ENCODE measurements around the gene LAMA3. TPM values are rescaled to one million over a fixed set of nuclear protein-coding genes. Genes with fewer than 3 reads are reported as not detected.

Gene LAMA3
- total RNA-seq, 1 donor from 2014 or later: 3.3 TPM

DNA sequence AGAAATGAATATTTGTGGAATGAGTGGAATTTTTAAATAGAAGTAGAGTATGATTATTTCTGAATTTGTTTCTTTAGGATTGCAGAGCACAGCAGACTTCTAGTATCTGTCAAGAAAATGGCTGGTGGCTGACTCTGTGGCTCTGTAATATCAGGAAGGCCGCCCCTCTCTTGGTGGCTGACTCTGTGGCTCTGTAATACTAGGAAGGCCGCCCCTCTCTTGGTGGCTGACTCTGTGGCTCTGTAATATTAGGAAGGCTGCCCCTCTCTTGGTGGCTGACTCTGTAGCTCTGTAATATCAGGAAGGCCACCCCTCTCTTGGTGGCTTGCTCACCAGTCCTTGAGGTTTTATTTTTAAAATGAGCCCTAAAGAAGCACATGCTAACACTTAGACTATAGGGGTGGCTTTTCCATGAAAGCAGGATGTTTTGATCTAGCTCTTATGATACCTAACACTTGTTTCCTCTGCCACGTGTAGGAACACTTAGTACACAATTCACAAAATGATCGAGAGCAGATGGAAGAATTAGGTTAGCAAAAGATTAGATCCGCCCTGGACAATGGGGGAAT lies 240.2 kb downstream of the LAMA3 start:
- no peak for DNase-seq
- intact Hi-C loops (cut with DNase I): loop anchor here (10.0 kb wide), 1 partner anchor 185 kb away; no protein-coding TSS in a partner anchor
- no peak for ATAC-seq (ENCODE audit: poor library complexity)

DNA sequence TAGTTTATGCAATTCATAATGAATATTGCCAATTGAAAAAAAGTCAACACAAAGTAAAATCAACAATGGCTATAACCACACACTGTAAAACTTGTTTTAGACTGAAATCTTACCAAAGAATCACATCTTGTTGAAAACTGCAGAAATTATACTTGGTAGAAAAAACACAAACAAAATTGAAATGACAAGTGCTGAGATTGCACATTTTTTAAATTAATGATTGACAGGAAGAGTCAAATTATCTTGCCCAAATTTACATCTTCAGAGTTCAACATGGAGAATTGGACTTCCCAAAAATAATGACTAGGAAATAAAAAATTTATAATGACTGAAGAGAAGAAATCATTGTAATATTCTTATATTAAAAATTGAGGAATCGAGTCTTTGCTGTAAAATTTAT lies 240.7 kb downstream of the LAMA3 start:
- intact Hi-C loops (cut with DNase I): no loop called here
- DNase-seq (no peak), ATAC-seq (ENCODE audit: poor library complexity) (no peak)

DNA sequence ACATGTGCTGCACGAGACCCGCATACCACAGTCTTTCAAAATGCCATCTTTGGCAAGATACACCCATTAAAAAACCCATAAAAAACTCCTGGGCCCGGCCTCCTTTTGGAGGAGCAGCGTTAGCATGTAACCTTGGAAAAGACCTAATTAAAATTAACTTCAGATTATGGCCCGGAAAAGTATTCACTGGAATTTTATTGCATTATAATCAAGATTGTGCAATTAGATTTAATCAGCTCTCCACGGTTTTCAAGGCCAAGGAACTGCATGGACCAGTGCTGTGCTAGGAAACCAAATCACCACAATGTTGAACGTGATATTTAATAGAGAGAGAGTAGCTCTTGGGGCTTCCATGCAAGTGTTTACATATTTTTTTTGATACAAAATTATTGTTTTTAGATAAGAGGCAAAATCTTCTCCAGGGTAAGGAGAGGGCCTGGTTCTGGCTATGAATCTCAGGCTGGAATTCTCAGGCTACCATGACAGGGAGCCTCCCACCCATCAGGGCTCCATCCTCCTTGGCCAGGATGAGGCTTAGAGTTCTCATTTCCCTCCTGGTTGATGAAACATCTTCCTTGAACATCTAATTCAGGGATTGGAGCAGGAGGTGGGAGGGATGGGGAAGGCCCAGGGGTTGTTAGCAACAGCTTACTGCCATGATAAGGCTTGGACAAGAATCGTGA lies 243.3 kb downstream of the LAMA3 start:
- no peak for ATAC-seq (ENCODE audit: poor library complexity)
- intact Hi-C loops (cut with DNase I): no loop called here

DNA sequence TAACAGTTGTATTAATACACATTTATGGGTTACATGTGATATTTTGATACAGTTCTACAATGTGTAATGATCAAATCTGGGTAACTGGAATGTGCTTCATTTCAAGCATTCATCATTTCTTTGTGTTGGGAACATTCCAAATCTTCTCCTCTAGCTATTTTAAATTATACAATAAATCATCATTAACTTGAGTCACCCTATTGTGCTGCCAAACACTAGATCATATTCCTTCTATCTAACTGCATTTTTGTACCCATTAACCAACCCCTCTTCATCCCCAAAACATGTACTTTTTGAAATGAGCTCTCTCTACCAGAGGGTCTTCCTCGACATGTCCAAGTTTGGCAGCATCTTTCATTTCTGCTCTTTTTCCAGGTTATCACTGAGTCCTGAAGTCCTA lies 244.2 kb downstream of the LAMA3 start:
- intact Hi-C loops (cut with DNase I): no loop called here
- ATAC-seq (ENCODE audit: poor library complexity) (no peak), DNase-seq (no peak)

More for the DNA sequence above, 243.3 kb downstream of the LAMA3 start:
- no peak for DNase-seq

DNA sequence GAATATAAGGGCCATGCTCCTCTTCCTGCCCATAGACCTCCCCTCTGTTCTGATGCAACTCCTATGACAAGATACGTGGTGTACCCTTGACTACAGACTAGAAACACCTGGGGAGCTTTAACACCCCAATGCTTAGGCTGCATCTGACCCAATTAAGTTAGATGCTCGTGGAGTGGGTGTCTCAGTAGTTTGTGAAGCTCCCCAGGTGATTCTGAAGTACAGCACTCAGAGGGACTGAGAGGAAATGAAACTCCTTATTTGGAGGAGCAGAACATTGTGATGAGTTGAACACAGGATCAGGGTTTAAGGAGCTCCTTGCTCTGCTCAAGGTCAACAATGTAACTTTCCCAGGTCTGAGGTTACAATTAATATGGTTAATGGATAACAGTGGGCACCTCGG lies 245.0 kb downstream of the LAMA3 start:
- intact Hi-C loops (cut with DNase I): no loop called here
- DNase-seq (no peak), ATAC-seq (ENCODE audit: poor library complexity) (no peak)

DNA sequence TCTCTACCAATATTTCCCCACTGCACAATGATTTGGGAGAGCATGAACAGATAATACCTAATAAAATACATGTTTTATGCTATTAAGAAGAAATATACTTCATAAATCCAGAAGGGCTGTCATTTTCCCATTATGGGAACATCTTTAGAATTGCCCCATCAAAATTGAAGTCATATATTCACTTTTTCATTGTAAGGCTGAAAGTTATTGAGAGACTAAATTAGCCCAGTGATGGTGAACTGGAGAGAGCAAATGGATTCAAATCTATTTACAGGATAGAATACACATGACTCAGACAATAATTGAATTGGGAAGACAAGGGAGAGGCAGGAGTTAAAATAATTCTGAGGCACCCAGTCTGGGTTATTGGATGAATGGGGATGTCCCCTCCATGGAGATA lies 245.6 kb downstream of the LAMA3 start:
- intact Hi-C loops (cut with DNase I): no loop called here
- ATAC-seq (ENCODE audit: poor library complexity) (no peak), DNase-seq (no peak)

DNA sequence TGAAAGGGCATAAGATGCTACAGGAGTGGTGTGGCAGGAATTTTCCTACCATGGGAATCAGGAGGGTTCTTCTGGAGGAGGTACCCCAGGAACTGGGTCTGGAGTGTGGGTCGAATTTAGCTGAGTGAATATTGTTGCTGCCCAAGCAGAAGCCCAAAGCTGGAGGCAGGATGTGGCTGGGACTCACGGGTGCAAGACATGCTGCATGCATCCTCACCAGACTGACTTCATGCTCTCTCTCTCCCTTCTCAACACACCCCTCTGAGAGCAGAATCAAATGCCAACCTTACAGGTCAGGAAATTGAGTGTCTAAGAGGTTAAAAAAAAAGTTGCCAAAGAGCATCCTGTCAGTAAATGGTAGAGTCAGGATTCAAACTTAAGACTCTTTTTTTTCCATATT lies 246.6 kb downstream of the LAMA3 start:
- no peak for DNase-seq
- intact Hi-C loops (cut with DNase I): no loop called here
- ATAC-seq (ENCODE audit: poor library complexity): no peak

DNA sequence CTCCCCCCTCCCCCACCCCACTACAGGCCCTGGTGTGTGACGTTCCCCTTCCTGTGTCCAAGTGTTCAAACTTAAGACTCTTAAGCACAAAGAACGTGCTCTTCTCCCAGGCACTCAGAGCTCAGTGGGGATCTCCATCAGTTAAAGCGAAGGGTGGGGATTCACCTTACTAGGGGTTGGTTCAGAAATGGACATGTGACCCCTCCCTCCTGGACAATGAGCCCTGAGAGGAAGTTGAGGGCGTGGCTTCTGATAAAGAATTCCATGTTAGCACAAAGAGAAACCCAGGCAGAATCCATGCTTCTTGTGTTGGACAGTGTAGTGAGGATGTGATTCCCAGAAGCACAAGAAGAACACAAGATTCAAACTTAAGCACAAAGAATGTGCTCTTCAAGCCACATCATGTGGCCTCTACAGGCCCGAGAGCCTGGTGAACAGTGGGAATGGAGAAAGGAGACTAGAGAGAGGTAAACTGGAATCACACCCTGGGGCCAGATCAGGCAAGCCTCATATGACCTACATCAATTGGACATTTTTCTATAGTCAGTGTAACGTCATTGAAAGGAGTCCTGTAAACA lies 247.2 kb downstream of the LAMA3 start:
- DNase-seq: no peak
- no peak for ATAC-seq (ENCODE audit: poor library complexity)
- intact Hi-C loops (cut with DNase I): no loop called here

DNA sequence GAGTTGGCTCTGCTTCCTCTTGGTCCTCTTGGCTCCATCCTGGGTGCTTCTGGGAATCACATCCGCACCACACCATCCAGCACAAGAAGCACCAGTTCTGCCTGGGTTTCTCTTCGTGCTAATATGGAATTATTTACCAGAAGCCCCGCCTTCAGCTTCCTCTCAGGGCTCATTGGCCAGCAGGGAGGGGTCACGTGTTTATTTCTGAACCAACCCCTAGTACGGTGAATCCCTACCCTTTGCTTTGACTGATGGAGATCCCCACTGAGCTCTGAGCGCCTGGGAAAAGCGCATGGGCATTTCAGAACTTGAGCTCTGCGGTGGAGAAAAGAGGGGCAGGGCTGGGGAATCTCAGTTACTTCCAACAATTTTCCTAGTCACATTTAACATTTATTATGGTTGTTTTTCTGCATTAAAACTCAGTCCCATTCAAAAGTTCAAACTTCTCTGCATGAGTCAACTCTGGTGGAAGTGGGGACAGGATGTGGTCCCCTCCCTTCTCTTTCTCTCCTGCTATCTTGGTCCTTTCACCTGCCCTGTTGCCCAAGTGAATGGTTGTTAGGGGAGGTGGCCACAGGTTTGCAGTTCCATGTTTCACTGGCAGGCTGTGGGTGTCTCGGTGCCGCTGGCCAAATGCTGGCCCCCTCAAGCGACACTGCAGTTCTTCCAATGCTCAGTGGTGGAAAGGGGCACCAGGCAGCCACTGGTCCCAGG lies 248.9 kb downstream of the LAMA3 start:
- intact Hi-C loops (cut with DNase I): no loop called here
- DNase-seq: no peak
- ATAC-seq (ENCODE audit: poor library complexity): no peak

DNA sequence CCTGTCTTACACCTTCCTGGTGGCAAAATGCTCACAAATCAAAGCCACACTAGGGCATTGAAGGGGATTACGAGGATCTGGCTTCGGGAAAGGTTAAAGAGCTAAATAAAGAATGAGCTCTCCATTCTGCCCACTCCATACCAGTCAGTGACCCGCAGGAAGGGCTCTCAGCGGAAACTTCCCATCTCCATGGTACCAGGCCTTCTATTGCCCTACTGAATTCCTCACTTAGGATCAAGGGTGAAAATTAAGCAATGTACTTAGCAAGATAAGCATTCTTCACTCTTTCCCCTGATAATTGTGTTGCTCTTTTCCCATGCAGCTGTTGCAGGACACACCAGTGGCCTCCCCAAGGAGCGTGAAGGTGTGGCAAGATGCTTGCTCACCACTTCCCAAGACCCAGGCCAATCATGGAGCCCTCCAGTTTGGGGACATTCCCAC lies 249.7 kb downstream of the LAMA3 start:
- intact Hi-C loops (cut with DNase I): no loop called here
- DNase-seq (no peak), ATAC-seq (ENCODE audit: poor library complexity) (peak; percentile 57)

DNA sequence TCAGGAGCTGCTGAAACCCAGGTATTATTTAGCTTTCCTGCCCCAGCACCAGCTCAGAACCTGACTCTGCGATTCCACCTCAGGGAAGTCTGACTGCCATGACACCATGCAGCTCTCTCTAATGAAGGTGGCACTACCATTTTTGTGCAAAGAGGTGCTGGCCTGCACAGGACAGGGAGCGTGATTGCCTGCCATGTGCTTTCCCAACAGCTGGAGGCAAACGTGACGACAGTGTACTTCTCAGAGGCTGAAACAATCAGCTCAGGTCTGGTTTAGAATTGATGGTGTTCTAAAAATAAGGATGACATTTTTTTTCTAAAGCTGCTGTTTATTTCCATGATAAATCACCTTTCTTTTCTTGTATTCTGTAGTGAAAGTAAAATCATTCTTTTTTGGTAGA lies 250.1 kb downstream of the LAMA3 start:
- intact Hi-C loops (cut with DNase I): no loop called here
- ATAC-seq (ENCODE audit: poor library complexity): peak; percentile 75
- no peak for DNase-seq

DNA sequence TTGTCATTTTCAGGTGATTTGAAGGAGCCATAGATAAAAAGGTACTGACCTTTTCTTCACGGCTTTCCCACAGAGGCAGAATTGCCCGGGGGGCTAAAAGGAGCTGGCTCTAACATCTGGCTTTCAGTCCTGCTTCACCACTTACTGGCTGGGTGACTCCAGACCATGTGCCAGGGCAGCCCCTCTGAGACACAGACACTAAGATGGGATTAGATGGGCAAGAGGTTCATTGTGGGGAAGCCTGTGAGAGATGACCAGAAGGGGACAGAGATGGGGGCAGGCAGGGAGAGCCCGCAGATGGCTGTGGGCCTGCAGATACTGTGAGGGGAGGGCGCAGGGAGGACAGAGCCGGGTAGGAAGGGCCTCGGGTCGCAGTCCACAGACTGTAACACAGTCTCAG lies 250.6 kb downstream of the LAMA3 start:
- peak; percentile 31 for ATAC-seq (ENCODE audit: poor library complexity)
- intact Hi-C loops (cut with DNase I): no loop called here

DNA sequence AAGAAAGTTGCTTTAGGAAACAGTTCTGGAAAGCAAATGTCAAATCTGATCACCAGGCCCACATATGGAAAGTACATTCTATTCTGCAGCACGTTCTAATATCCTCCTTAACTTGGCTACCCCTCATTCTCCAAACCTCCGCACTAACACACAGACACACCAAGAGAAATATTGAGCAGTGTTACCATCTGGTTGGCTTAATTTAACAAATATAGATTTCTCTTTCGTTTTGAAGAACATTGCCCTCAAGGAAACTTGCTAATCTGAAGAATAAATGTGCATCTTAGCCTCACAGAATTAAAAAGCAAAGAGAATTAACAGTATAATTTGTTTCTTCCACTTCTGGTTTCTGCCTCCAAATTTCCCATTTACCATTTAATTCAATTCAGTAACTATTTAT lies 252.5 kb downstream of the LAMA3 start:
- DNase-seq: no peak
- intact Hi-C loops (cut with DNase I): no loop called here

More for the DNA sequence above, 250.6 kb downstream of the LAMA3 start:
- no peak for DNase-seq

DNA sequence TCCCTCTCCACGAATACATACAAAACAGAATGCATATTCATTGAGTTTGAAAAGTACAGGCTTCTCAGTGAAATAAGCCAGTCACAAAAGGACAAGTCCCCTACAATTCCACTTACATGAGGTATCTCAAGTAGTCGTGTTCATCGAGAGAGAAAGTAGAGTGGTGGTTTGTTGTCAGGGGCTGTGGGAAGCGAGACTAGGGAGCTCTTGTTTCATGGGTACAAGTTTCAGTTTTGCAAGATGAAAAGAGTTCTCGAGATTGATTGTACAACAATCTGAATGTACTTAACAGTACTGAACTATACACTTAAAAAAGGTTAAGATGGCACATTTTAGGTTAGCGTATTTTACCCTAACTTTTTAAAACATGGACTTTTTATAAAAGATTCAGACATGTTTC lies 253.9 kb downstream of the LAMA3 start:
- intact Hi-C loops (cut with DNase I): no loop called here
- no peak for DNase-seq
- no peak for ATAC-seq (ENCODE audit: poor library complexity)

More for the DNA sequence above, 252.5 kb downstream of the LAMA3 start:
- ATAC-seq (ENCODE audit: poor library complexity): no peak

DNA sequence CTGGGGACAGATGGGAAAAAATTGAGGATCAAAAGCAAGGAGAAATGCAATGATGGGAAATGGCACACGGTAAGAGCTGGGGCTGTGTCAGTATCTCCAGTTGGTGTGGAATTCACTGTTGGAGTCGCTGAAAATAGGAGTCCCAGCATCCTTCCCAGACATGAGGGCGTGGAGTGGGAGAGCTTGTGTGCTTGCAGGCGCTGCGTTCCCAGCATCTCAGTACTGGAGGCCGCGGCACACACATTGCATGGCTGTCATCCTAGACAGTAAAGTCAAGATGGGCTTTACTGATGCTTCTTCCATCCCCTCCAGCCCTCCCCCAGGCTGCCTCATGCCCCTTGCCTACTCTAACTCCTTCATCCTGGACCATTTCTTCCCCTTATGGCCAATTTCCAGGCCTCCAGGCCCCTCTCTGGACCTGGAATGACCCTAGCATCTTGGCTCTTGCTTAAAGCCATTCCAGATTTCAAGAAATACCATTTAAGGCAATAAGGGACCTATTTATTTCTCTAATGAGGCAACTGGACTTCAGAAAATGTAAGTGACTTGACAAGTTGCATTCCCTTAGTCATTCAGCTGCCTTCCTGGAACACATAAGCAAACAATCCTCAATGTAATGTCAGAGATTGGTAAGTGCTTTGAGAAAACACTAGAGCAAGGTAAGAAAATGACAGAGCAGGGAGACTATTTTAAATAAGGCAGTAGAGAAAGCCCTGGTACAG lies 254.8 kb downstream of the LAMA3 start:
- intact Hi-C loops (cut with DNase I): no loop called here
- no peak for ATAC-seq (ENCODE audit: poor library complexity)
- DNase-seq: no peak

DNA sequence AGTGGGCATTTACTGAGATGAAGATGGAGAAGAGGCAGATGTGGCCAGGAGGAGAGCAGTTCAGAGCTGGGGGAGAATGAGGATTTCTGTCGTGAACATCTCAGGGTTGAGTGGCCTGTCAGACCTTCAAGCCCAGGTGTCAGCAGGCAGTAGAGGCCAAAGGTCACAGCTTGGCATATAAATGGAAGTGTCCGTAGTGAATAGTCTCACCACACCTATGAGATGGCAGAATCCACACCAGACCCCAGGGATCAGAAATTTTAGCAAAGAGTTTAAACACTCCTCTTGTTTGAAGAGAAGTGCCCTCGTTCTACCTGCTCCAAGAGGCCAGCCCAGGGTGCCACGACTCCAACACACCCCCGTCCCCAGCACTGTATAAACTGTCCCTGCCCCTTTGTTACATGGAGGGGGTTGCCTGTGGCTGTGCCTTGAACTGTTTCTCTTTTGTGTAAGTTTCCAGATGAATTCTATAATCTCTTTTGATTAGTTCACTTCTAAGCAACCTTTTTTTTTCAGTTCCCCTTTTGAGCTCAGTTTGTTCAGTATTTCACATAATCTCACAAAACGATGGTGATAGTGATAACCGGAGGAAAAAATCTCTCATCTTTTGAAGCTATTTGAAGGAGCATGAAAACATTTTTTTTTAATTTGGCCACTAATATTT lies 256.3 kb downstream of the LAMA3 start:
- intact Hi-C loops (cut with DNase I): no loop called here
- DNase-seq: no peak
- no peak for ATAC-seq (ENCODE audit: poor library complexity)

DNA sequence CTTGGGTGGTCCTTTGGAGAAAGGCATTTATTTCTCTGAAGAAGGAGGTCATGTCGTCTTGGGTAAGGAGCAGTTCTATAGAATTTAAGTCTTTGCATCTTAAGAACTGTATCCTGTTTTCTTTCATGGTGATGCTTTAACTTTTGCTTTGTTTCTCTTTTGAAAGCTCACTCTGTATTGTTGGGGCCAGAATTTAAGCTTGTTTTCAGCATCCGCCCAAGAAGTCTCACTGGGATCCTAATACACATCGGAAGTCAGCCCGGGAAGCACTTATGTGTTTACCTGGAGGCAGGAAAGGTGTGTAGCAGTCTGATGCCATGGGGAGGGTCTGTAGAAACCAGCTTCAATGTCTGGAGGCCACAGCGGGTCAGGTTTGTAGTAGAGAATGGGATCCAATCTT lies 260.6 kb downstream of the LAMA3 start:
- intact Hi-C loops (cut with DNase I): no loop called here
- no peak for ATAC-seq (ENCODE audit: poor library complexity)
- no peak for DNase-seq

DNA sequence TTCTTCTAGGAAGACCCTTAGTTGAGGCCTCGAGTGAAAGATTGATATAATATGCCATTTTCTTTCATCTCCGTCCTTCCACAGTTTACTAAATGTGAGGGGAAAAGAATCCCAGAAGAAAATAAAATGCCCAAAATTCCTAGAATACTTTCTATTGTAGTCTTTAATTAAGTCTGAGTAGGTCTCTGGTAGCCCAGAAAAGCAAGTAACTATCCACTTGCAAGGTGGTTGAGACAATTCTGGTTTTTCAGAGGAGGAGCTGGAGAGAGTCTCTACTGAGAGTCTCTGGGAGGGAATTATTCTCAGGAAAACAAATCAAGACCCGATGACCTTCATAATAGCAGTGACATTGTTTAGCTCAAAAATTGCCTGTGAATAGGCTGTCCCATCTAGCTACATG lies 261.4 kb downstream of the LAMA3 start:
- intact Hi-C loops (cut with DNase I): no loop called here
- no peak for DNase-seq
- ATAC-seq (ENCODE audit: poor library complexity): no peak

DNA sequence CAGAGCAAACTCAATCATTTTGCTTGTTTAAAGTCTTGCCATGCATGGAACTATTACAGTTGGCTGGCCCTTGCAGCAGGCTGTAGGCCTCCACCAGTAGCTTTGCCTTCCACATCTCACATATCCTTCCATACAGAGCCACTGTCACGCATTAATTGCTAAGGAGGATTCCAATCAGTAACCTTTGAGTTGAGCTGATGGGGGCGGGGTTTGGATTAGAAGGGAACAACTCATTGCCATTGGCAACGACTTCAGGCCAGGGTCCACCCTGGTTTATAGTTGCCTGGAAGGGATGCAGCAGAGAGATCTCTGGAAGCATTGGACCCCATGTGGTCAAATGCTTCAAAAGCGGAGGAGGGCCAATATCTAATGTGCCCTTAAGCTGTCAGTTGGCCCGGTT lies 262.0 kb downstream of the LAMA3 start:
- ATAC-seq (ENCODE audit: poor library complexity) (no peak), DNase-seq (no peak)
- intact Hi-C loops (cut with DNase I): no loop called here
